Measurements from ENCODE around the gene LNX1. TPM values are rescaled to one million over a fixed set of nuclear protein-coding genes. Genes with fewer than 3 reads are reported as not detected.

Gene LNX1
- polyA plus RNA-seq, 1 experiment: 0.29 TPM

DNA sequence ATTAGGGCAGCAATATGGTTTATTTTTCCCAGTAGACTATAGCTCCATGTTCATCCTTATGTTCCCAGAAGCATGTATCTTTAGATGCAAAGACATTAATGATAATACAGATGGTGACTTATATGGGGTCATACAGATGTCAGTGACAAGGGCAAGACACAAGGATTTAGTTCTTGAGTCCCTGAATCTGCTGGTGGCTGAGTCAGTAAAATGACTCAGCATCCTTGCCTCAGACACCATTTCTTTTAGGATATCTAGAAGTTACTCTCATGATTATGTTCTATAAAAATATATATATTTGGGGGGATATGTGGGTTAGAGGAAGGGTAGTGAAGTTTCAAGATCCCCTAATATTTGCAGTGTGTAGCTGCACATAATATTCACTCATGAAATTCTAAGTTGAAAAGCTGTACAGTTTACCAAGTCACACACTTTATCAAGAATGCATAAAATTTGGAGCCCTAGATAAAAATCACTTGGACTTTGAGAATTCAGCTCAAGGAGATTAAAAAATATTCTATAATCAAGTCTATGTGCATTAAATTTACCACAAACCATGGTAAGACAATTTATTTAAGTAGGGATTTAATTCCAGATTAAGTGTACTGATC, 101.9 kb downstream of the LNX1 start:
- no peaks in the 10 kb centered on the region for H3K36me3 ChIP-seq (ENCODE audit: control insufficient read depth, insufficient read depth, low read length)
- ChIA-PET CTCF (interaction anchor here (0.7 to 1.9 kb wide), 5 partner anchors 9 to 740 kb away, joined by 3 to 10 read pairs (median 4); partner anchors contain the start of gene PDGFRA), POLR2A (no interaction called here)
- DNase-seq (ENCODE audit: low read depth): no peak
- TF ChIP-seq, protein P1, sequence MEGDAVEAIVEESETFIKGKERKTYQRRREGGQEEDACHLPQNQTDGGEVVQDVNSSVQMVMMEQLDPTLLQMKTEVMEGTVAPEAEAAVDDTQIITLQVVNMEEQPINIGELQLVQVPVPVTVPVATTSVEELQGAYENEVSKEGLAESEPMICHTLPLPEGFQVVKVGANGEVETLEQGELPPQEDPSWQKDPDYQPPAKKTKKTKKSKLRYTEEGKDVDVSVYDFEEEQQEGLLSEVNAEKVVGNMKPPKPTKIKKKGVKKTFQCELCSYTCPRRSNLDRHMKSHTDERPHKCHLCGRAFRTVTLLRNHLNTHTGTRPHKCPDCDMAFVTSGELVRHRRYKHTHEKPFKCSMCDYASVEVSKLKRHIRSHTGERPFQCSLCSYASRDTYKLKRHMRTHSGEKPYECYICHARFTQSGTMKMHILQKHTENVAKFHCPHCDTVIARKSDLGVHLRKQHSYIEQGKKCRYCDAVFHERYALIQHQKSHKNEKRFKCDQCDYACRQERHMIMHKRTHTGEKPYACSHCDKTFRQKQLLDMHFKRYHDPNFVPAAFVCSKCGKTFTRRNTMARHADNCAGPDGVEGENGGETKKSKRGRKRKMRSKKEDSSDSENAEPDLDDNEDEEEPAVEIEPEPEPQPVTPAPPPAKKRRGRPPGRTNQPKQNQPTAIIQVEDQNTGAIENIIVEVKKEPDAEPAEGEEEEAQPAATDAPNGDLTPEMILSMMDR (IDR thresholded peaks at IDR 0.05; ENCODE audit: insufficient read depth, low read depth, low read length): no peak
- H3K4me3 ChIP-seq (ENCODE audit: low read depth, low read length): no peak overlapping the region
- H3K27me3 ChIP-seq (ENCODE audit: control insufficient read depth, insufficient read depth, low read length): no peaks in the 10 kb centered on the region

DNA sequence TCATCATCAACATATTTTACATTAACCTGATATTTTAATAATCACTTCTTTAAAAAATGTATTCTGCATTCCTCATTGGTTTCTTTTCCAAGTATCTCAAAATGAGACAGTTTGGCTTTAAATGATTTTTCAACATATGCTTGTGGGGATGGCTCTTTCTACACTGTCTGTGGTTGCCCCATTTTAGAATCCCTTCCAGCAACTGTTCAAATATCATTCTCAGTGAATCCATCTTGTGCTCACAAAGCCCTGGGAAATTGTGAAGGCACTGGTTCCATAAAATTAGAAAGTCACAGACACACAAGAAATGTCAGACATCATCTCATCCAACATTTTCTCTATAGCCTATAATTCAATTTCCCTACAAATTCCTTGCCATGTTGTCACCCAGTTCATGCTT, 103.5 kb downstream of the LNX1 start:
- Histone ChIP-seq H3K36me3 (ENCODE audit: control insufficient read depth, insufficient read depth, low read length) (no peaks in the 10 kb centered on the region), H3K27me3 (ENCODE audit: control insufficient read depth, insufficient read depth, low read length) (no peaks in the 10 kb centered on the region), H3K4me3 (ENCODE audit: low read depth, low read length) (no peak overlapping the region)
- DNase-seq (ENCODE audit: low read depth): no peak
- TF ChIP-seq, protein P1 (IDR thresholded peaks at IDR 0.05; ENCODE audit: insufficient read depth, low read depth, low read length): no peak
- CTCF ChIA-PET: interaction anchor here (3.6 kb wide), 1 partner anchor 746 kb away, joined by 12 read pairs; no protein-coding TSS in a partner anchor
- POLR2A ChIA-PET: interaction anchor here (0.6 kb wide), 1 partner anchor 17 kb away, joined by 5 read pairs; no protein-coding TSS in a partner anchor

DNA sequence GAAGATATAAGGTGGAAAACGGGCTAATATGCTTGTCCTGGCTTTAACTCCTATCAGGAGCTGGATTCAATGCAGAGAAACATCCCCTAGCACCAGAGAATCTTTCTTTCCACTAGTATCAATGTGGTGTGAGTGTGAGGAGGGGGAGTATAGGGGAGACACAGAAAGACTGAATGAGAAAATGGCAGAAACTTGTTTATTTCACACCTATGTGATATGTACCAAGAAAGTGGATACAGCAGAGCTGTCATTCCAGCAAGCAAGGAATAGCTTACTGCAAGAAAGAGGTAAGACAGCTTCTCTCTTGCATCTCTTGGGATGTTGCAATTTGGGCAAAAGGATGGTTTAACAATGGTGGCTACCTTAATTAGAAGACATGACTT, 105.6 kb downstream of the LNX1 start:
- Histone ChIP-seq H3K4me3 (ENCODE audit: low read depth, low read length) (no peak overlapping the region), H3K27me3 (ENCODE audit: control insufficient read depth, insufficient read depth, low read length) (no peaks in the 10 kb centered on the region), H3K36me3 (ENCODE audit: control insufficient read depth, insufficient read depth, low read length) (no peaks in the 10 kb centered on the region)
- no peak for DNase-seq (ENCODE audit: low read depth)
- POLR2A ChIA-PET: no interaction called here
- CTCF ChIA-PET: interaction anchor here (0.6 to 3.6 kb wide), 2 partner anchors 748 to 1296 kb away, joined by 3 to 12 read pairs; no protein-coding TSS in a partner anchor
- TF ChIP-seq, protein P1 (IDR thresholded peaks at IDR 0.05; ENCODE audit: insufficient read depth, low read depth, low read length): no peak

DNA sequence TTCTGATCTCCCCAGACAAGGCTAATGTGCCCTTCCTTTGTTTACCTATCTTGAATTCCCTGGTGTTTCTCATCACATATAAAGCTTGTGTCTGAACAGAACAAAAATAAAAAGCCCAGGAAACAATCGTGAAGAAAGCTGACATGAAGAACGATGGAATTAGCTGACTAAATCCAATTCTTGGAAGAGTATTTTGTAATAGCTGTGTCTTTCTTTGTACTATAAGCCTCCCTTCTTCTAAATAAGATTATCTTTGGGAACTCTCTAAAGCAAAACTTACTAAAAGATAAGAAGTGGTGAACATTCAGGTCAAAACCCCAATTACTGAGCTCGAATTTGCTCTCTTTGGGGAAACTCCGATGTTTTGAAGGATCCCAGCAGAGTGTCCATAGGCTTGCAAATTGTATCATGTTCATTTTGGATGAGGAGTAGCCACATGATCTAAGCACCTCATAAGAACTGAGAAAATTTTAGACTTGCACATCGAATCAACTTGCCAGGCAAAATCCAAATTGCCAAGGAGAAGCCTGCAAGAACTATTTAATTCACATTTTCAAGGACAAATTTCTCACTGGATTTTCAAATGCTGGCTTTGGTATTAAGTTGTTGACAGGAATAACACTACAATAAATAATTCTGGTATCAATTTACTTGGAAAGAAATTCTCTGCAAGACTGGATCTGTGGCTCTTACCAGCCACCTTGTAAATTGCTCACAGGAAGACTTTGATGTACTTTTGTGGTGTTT, 106.2 kb downstream of the LNX1 start:
- POLR2A ChIA-PET: no interaction called here
- TF ChIP-seq, protein P1 (IDR thresholded peaks at IDR 0.05; ENCODE audit: insufficient read depth, low read depth, low read length): no peak
- CTCF ChIA-PET: interaction anchor here (1.8 to 3.6 kb wide), 2 partner anchors 743 to 748 kb away, joined by 4 to 12 read pairs; no protein-coding TSS in a partner anchor
- Histone ChIP-seq H3K4me3 (ENCODE audit: low read depth, low read length) (no peak overlapping the region), H3K36me3 (ENCODE audit: control insufficient read depth, insufficient read depth, low read length) (no peaks in the 10 kb centered on the region), H3K27me3 (ENCODE audit: control insufficient read depth, insufficient read depth, low read length) (no peaks in the 10 kb centered on the region)
- DNase-seq (ENCODE audit: low read depth): no peak

DNA sequence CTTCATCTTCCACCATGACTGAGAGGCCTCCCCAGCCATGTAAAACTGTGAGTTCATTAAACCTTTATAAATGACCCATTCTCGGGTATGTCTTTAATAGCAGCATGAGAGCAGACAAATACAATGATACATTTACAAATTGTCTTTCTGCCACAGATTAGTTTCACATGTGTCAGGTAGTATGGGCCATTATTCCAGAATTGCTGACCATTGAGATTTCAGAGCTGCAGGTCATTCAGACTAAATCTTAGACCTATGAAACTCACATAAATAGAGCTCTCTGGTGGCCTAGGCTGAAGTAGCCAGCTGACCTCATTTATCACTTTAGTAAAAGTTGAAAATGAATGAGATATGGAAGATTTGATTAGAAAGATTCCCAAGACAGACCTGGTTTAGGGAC, 108.0 kb downstream of the LNX1 start:
- CTCF ChIA-PET: interaction anchor here (1.8 kb wide), 1 partner anchor 745 kb away, joined by 4 read pairs; no protein-coding TSS in a partner anchor

More for the DNA sequence above, 108.0 kb downstream of the LNX1 start:
- H3K4me3 ChIP-seq (ENCODE audit: low read depth, low read length): no peak overlapping the region
- TF ChIP-seq, protein P1 (IDR thresholded peaks at IDR 0.05; ENCODE audit: insufficient read depth, low read depth, low read length): no peak
- no peak for DNase-seq (ENCODE audit: low read depth)
- no peaks in the 10 kb centered on the region for H3K36me3 ChIP-seq (ENCODE audit: control insufficient read depth, insufficient read depth, low read length)
- no peaks in the 10 kb centered on the region for H3K27me3 ChIP-seq (ENCODE audit: control insufficient read depth, insufficient read depth, low read length)
- POLR2A ChIA-PET: no interaction called here

Data from BJ (cell line).